Lower leg skin (tissue), 3 donors: ENCODE results near the gene TIMP4.

ENCODE experiments used
- CTCF ChIP-seq, 3 donors: fragments of 450-650 bp; IDR thresholded peaks; one replicate each; pipeline ENCODE4 v1.5.1; 2016; ENCODE audit warnings: antibody characterized with exemption in 3 of 3, mild to moderate bottlenecking in 3 of 3, moderate library complexity in 2 of 3
- POLR2A ChIP-seq, 2 donors: fragments of 450-650 bp; IDR thresholded peaks; one replicate each; pipeline ENCODE4 v1.6.1; 2016 to 2017; ENCODE audit warnings: antibody characterized with exemption in 2 of 2, mild to moderate bottlenecking in 1 of 2, moderate library complexity in 1 of 2

- TF ChIP-seq CTCF (IDR thresholded peaks at IDR 0.05) (no peak), POLR2A (IDR thresholded peaks at IDR 0.05) (no peak)
Observed at GRCh38 chr3:12120374-12121140, 38.2 kb downstream of the TIMP4 start.
